ENCODE data around the gene TRIOBP.

DNA sequence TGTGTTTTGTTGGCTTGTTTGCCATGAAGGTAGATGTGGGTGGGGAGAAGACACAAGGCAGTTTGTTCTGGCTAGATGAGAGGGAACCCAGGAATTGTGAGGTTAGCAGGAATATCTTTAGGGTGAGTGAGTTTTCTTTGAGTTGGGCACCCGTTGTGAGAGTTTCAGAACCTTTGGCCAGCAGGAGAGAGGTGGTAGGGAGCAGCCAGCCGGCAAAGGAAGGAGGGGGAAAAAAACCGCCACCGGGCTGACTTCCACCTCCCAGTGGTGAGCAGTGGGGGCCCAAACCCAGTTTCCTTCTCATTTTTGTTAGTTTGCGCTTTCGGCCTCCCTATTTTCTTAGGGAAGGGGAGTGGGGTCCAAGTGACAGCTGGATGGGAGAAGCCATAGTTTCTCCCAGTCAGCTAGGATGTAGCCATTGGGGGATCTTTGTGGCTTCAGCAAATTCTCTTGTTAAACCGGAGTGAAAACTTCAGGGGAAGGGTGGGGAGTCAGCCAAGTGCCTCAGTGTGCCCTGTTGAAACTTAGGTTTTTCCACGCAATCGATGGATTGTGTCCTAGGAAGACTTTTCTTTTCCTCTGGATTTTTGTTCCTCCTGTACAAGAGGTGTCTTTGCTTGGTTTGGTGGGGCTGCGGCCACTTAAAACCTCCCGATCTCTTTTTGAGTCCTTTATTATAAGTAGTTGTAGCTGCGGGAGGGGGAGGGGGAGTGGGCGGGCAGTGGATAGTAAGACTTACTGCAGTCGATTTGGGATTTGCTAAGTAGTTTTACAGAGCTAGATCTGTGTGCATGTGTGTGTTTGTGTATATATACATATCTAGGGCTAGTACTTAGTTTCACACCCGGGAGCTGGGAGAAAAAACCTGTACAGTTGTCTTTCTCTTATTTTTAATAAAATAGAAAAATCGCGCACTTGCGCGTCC, 109.8 kb downstream of the TRIOBP start:
- TF ChIP-seq ZBTB21 (tag by site-specific recombination; IDR thresholded peaks at IDR 0.05) (no peak), ZNF24 (tag by site-specific recombination; IDR thresholded peaks at IDR 0.05) (no peak), ZNF266 (tag by site-specific recombination; IDR thresholded peaks at IDR 0.05; ENCODE audit: low read depth) (no peak), ZNF10 (tag by site-specific recombination; IDR thresholded peaks at IDR 0.05) (no peak)
- TF ChIP-seq, protein P1, sequence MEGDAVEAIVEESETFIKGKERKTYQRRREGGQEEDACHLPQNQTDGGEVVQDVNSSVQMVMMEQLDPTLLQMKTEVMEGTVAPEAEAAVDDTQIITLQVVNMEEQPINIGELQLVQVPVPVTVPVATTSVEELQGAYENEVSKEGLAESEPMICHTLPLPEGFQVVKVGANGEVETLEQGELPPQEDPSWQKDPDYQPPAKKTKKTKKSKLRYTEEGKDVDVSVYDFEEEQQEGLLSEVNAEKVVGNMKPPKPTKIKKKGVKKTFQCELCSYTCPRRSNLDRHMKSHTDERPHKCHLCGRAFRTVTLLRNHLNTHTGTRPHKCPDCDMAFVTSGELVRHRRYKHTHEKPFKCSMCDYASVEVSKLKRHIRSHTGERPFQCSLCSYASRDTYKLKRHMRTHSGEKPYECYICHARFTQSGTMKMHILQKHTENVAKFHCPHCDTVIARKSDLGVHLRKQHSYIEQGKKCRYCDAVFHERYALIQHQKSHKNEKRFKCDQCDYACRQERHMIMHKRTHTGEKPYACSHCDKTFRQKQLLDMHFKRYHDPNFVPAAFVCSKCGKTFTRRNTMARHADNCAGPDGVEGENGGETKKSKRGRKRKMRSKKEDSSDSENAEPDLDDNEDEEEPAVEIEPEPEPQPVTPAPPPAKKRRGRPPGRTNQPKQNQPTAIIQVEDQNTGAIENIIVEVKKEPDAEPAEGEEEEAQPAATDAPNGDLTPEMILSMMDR (tag by site-specific recombination; IDR thresholded peaks at IDR 0.05): no peak
- TF ChIP-seq, protein P2, sequence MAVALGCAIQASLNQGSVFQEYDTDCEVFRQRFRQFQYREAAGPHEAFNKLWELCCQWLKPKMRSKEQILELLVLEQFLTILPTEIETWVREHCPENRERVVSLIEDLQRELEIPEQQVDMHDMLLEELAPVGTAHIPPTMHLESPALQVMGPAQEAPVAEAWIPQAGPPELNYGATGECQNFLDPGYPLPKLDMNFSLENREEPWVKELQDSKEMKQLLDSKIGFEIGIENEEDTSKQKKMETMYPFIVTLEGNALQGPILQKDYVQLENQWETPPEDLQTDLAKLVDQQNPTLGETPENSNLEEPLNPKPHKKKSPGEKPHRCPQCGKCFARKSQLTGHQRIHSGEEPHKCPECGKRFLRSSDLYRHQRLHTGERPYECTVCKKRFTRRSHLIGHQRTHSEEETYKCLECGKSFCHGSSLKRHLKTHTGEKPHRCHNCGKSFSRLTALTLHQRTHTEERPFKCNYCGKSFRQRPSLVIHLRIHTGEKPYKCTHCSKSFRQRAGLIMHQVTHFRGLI (tag by site-specific recombination; IDR thresholded peaks at IDR 0.05): no peak
- TF ChIP-seq, protein P3, sequence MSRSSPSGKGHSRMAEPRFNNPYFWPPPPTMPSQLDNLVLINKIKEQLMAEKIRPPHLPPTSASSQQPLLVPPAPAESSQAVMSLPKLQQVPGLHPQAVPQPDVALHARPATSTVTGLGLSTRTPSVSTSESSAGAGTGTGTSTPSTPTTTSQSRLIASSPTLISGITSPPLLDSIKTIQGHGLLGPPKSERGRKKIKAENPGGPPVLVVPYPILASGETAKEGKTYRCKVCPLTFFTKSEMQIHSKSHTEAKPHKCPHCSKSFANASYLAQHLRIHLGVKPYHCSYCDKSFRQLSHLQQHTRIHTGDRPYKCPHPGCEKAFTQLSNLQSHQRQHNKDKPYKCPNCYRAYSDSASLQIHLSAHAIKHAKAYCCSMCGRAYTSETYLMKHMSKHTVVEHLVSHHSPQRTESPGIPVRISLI (tag by site-specific recombination; IDR thresholded peaks at IDR 0.05): no peak

Measured in HEK293 (cell line).